Lower leg skin (tissue), 4 donors: ENCODE measurements around the gene GPR151. TPM values are rescaled to one million over a fixed set of nuclear protein-coding genes. Genes with fewer than 3 reads are reported as not detected.
"Not testable (repeated sequence)": the region's sequence is repeated elsewhere in the genome, so short reads cannot be mapped to it uniquely, and the experiment has no call there.

ENCODE experiments used
- DNase-seq, 2 donors: peaks; one replicate each; pipeline ENCODE4 v3.0.0-alpha.2; 2019; ENCODE audit warnings: low spot score in 2 of 2
- H3K4me3 ChIP-seq: fragments of 200-600 bp; sonication (generic); 2 replicates; pipeline ENCODE4 v1.5.1; 2017; ENCODE audit warnings: mild to moderate bottlenecking, low read depth; ENCODE audit not compliant: poor library complexity, severe bottlenecking
- CTCF ChIP-seq, 3 donors: fragments of 450-650 bp; IDR thresholded peaks; one replicate each; pipeline ENCODE4 v1.5.1; 2016; ENCODE audit warnings: antibody characterized with exemption in 3 of 3, mild to moderate bottlenecking in 3 of 3, moderate library complexity in 2 of 3
- POLR2A ChIP-seq, 2 donors: fragments of 450-650 bp; IDR thresholded peaks; one replicate each; pipeline ENCODE4 v1.6.1; 2016 to 2017; ENCODE audit warnings: antibody characterized with exemption in 2 of 2, mild to moderate bottlenecking in 1 of 2, moderate library complexity in 1 of 2
- WGBS, 2 donors: methylation state at CpG; one replicate each; pipeline ENCODE4 v1.1.5; 2018; 5-methylcytosine and 5-hydroxymethylcytosine counted together
- intact Hi-C: fragments of 100-400 bp; cut with DNase I; formaldehyde crosslinking; loops from one replicate; pipeline ENCODE4 v1.15.0; 2023; ENCODE audit warnings: low total_unique reads
- total RNA-seq, 4 donors: library from RNA; depleted of rRNA; stranded (reverse); fragments of >200 nt; gene quantifications; one replicate each; pipeline ENCODE4 v1.1.0, GENCODE V29; 2016

GPR151 gene
- total RNA-seq = not detected

- intact Hi-C loops = no loop called here
- WGBS, 2 donors = 16 to 20% methylated on average over 3 of the region's 3 CpGs
- TF ChIP-seq POLR2A (IDR thresholded peaks at IDR 0.05) (no peak), CTCF (IDR thresholded peaks at IDR 0.05) (no peak)
- no peak for DNase-seq
- H3K4me3 ChIP-seq = no peak within 1 kb of the TSS
Measured at GRCh38 chr5:146516151-146516475, at the start of gene GPR151. TSS of gene GPR151 (minus strand) at chr5:146516190. CDS start at chr5:146516113, 77 bp downstream.

- DNase-seq = no peak
- TF ChIP-seq POLR2A (IDR thresholded peaks at IDR 0.05) = no peak
- TF ChIP-seq CTCF (IDR thresholded peaks at IDR 0.05) = no peak
- H3K4me3 ChIP-seq = no peak overlapping the region
- intact Hi-C loops = no loop called here
- WGBS, 2 donors = 41 to 52% methylated on average over 2 of the region's 2 CpGs
Measured at GRCh38 chr5:146564007-146564762, 48.2 kb upstream of the GPR151 start.

GRCh38 chr5:146562461-146562860 lies 46.5 kb upstream of the GPR151 start:
- H3K4me3 ChIP-seq = no peak overlapping the region
- TF ChIP-seq POLR2A (IDR thresholded peaks at IDR 0.05) (no peak), CTCF (IDR thresholded peaks at IDR 0.05) (no peak)
- intact Hi-C loops = no loop called here
- DNase-seq = no peak
- 84 to 85% methylated on average over 4 of the region's 4 CpGs for WGBS, 2 donors

- TF ChIP-seq POLR2A (IDR thresholded peaks at IDR 0.05) (no peak), CTCF (IDR thresholded peaks at IDR 0.05) (no peak)
- no peak for DNase-seq
- WGBS, 2 donors = 85 to 90% methylated on average over 5 of the region's 5 CpGs
- intact Hi-C loops = no loop called here
- H3K4me3 ChIP-seq = no peak overlapping the region
Measured at GRCh38 chr5:146561711-146562110, 45.7 kb upstream of the GPR151 start.

- TF ChIP-seq POLR2A (IDR thresholded peaks at IDR 0.05) (no peak), CTCF (IDR thresholded peaks at IDR 0.05) (no peak)
- WGBS, 2 donors = 49 to 56% methylated on average over 3 of the region's 3 CpGs
- no peak for DNase-seq
- intact Hi-C loops = no loop called here
- no peak overlapping the region for H3K4me3 ChIP-seq
Measured at GRCh38 chr5:146560205-146560812, 44.3 kb upstream of the GPR151 start.

GRCh38 chr5:146556884-146557283 lies 40.9 kb upstream of the GPR151 start:
- intact Hi-C loops, H3K4me3 ChIP-seq, DNase-seq: not testable (repeated sequence)
- WGBS, 2 donors = 85 to 89% methylated on average over 4 of the region's 4 CpGs
